Keratinocyte (primary cell): ENCODE results near the gene ERCC8. TPM values are rescaled to one million over a fixed set of nuclear protein-coding genes. Genes with fewer than 3 reads are reported as not detected.

ENCODE experiments used
- DNase-seq: peaks from one replicate; pipeline ENCODE4 v3.0.0-alpha.2; 2011; ENCODE audit warnings: low read depth, missing footprints, low spot score
- FAIRE-seq: peaks from 2 replicates; lab custom pipeline; 2011; peaks lifted over from hg19 to GRCh38; lab: Jason Lieb, UNC
- H2AFZ ChIP-seq: 2 replicates; pipeline ENCODE4 v1.6.0; 2012; ENCODE audit warnings: low read length, control low read depth, inconsistent platforms; ENCODE audit not compliant: control insufficient read depth
- H3K27ac ChIP-seq: 2 replicates; pipeline ENCODE4 v1.5.1; 2011; ENCODE audit warnings: low read length; ENCODE audit not compliant: control insufficient read depth, insufficient read depth
- H3K27me3 ChIP-seq: 3 replicates; pipeline ENCODE4 v1.6.0; 2011; ENCODE audit warnings: low read length; ENCODE audit not compliant: control insufficient read depth, insufficient read depth; ENCODE audit errors: extremely low read depth
- H3K36me3 ChIP-seq, 2 experiments: 2 replicates in 1 of 2; 3 replicates in 1 of 2; pipeline ENCODE4 v1.5.1; 2011; ENCODE audit warnings: low read length in 2 of 2, mild to moderate bottlenecking in 1 of 2; ENCODE audit not compliant: control insufficient read depth in 2 of 2, insufficient read depth in 2 of 2; ENCODE audit errors: extremely low read depth in 1 of 2
- H3K4me1 ChIP-seq: 3 replicates; pipeline ENCODE4 v1.5.1; 2011; ENCODE audit warnings: low read length; ENCODE audit not compliant: control insufficient read depth, insufficient read depth; ENCODE audit errors: extremely low read depth
- H3K4me2 ChIP-seq: 3 replicates; pipeline ENCODE4 v1.6.0; 2011; ENCODE audit warnings: low read depth, low read length; ENCODE audit not compliant: control insufficient read depth, insufficient read depth; ENCODE audit errors: extremely low read depth
- H3K4me3 ChIP-seq, 3 experiments: fragments of 200-600 bp in 1 of 3; sonication (generic) in 1 of 3; 2 replicates in 2 of 3; 3 replicates in 1 of 3; pipeline ENCODE4 v1.5.1; 2011 to 2016; ENCODE audit warnings: low read length in 3 of 3, mild to moderate bottlenecking in 3 of 3, control low read depth in 2 of 3, inconsistent platforms in 1 of 3, low read depth in 1 of 3, mixed read lengths in 1 of 3, mixed run types in 1 of 3, moderate library complexity in 1 of 3; ENCODE audit not compliant: control insufficient read depth in 2 of 3, insufficient read depth in 2 of 3; ENCODE audit errors: extremely low read depth in 1 of 3
- H3K79me2 ChIP-seq: 2 replicates; pipeline ENCODE4 v1.6.0; 2012; ENCODE audit warnings: low read length; ENCODE audit not compliant: control insufficient read depth, insufficient read depth
- H3K9ac ChIP-seq: 3 replicates; pipeline ENCODE4 v1.6.0; 2011; ENCODE audit warnings: low read length; ENCODE audit not compliant: control insufficient read depth, insufficient read depth; ENCODE audit errors: extremely low read depth
- H3K9me1 ChIP-seq: 3 replicates; pipeline ENCODE4 v1.6.0; 2011; ENCODE audit warnings: low read length; ENCODE audit not compliant: control insufficient read depth, insufficient read depth; ENCODE audit errors: extremely low read depth
- H3K9me3 ChIP-seq: 2 replicates; pipeline ENCODE4 v1.5.1; 2012; ENCODE audit warnings: low read depth, low read length; ENCODE audit not compliant: control insufficient read depth
- H4K20me1 ChIP-seq: 3 replicates; pipeline ENCODE4 v1.6.0; 2011; ENCODE audit warnings: low read length; ENCODE audit not compliant: control insufficient read depth, insufficient read depth; ENCODE audit errors: extremely low read depth
- EZH2 ChIP-seq: IDR thresholded peaks from one replicate; pipeline ENCODE4 v1.6.1; 2012; ENCODE audit warnings: inconsistent platforms, mild to moderate bottlenecking, low read length, moderate library complexity
- dilution Hi-C: fragments of 300-500 bp; cut with MboI; formaldehyde crosslinking; loops from one replicate; pipeline ENCODE4 v1.7.0; 2020; ENCODE audit warnings: low sequenced_read_pairs; ENCODE audit not compliant: extremely low pct_ligation_motif_present
- polyA plus RNA-seq, 5 experiments: library from polyadenylated mRNA; depleted of rRNA in 3 of 5; stranded (reverse) in 3 of 5; stranded (forward) in 1 of 5; unstranded in 1 of 5; fragments of >200 nt; gene quantifications; 1 replicate in 1 of 5; 2 replicates in 3 of 5; 3 replicates in 1 of 5; pipeline versions ENCODE4 v1.2.1 to v1.2.3, GENCODE V29; 2011 to 2012; ENCODE audit warnings: missing spikeins in 2 of 5, low read depth in 1 of 5, low replicate concordance in 1 of 5
- TF ChIP-seq, protein P1 (sequence below), 3 experiments: IDR thresholded peaks in 1 of 3; conservative IDR thresholded peaks in 1 of 3; optimal IDR thresholded peaks in 1 of 3; 2 replicates in 2 of 3; 3 replicates in 1 of 3; pipeline versions ENCODE3 to v1.5.1; 2011; ENCODE audit warnings: low read length in 3 of 3, mild to moderate bottlenecking in 3 of 3, moderate library complexity in 2 of 3, control low read depth in 1 of 3, inconsistent platforms in 1 of 3; ENCODE audit not compliant: insufficient read depth in 2 of 3; ENCODE audit errors: extremely low read depth in 1 of 3

Gene ERCC8
- polyA plus RNA-seq, 1 donor (not counting 4 experiments of a cell fraction or from before 2014, with no cell fraction given): 16.6 TPM

- TF ChIP-seq EZH2: no peak
- TF ChIP-seq, protein P1, sequence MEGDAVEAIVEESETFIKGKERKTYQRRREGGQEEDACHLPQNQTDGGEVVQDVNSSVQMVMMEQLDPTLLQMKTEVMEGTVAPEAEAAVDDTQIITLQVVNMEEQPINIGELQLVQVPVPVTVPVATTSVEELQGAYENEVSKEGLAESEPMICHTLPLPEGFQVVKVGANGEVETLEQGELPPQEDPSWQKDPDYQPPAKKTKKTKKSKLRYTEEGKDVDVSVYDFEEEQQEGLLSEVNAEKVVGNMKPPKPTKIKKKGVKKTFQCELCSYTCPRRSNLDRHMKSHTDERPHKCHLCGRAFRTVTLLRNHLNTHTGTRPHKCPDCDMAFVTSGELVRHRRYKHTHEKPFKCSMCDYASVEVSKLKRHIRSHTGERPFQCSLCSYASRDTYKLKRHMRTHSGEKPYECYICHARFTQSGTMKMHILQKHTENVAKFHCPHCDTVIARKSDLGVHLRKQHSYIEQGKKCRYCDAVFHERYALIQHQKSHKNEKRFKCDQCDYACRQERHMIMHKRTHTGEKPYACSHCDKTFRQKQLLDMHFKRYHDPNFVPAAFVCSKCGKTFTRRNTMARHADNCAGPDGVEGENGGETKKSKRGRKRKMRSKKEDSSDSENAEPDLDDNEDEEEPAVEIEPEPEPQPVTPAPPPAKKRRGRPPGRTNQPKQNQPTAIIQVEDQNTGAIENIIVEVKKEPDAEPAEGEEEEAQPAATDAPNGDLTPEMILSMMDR (optimal IDR thresholded peaks at IDR 0.05 in 1 of 3, IDR thresholded peaks at IDR 0.05 in 1 of 3, conservative IDR thresholded peaks at IDR 0.05 in 1 of 3; ENCODE audit: extremely low read depth in 1 of 3, insufficient read depth in 2 of 3, low read length in 3 of 3): peak in 1 of 3 experiments; percentile 17
- peaks cover 1 to 5% of the 10 kb centered on the region in 2 experiments for H3K36me3 ChIP-seq
- H3K27me3 ChIP-seq: no peaks in the 10 kb centered on the region
- no peak overlapping the region for H3K9ac ChIP-seq
- no peak overlapping the region for H3K27ac ChIP-seq
- H3K4me1 ChIP-seq: no peaks in the 10 kb centered on the region
- FAIRE-seq (no peak), DNase-seq (no peak)
- no peaks in the 10 kb centered on the region for H3K9me1 ChIP-seq
- H3K9me3 ChIP-seq: no peaks in the 10 kb centered on the region
- H2AFZ ChIP-seq: no peak overlapping the region
- no peak overlapping the region for H3K4me2 ChIP-seq
- H3K4me3 ChIP-seq: no peak overlapping the region
- H4K20me1 ChIP-seq: no peaks in the 10 kb centered on the region
- dilution Hi-C loops: no loop called here
- H3K79me2 ChIP-seq: no peaks in the 10 kb centered on the region
Observed at GRCh38 chr5:60929024-60929423, 15.8 kb downstream of the ERCC8 start.

DNA sequence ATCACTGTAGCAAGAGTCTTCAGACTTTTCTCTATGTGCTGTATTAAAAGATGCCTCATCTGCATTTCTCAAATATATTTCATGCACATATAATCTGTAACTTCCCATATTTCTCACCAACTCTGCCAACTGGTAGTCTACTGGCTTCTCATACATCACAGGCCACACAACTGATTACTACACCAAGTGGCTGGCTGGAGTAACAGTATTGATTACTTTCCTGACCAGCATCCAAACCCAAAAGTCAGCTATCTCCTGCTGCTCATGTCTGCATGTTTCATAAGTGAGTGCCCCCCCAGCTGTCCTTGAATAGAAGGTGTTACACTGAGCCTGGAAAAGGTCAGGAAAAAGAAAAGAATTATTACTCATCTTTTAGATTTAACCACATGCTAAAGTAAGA, 17.4 kb downstream of the ERCC8 start:
- H4K20me1 ChIP-seq: no peaks in the 10 kb centered on the region
- no peaks in the 10 kb centered on the region for H3K9me1 ChIP-seq
- no peak overlapping the region for H3K9ac ChIP-seq
- no peak overlapping the region for H2AFZ ChIP-seq
- no peaks in the 10 kb centered on the region for H3K9me3 ChIP-seq
- dilution Hi-C loops: no loop called here
- no peak overlapping the region for H3K4me3 ChIP-seq
- no peaks in the 10 kb centered on the region for H3K4me1 ChIP-seq
- peaks cover 1 to 5% of the 10 kb centered on the region in 2 experiments for H3K36me3 ChIP-seq
- no peak for FAIRE-seq
- no peak overlapping the region for H3K4me2 ChIP-seq
- H3K27ac ChIP-seq: no peak overlapping the region
- no peaks in the 10 kb centered on the region for H3K79me2 ChIP-seq
- TF ChIP-seq EZH2: no peak
- TF ChIP-seq, protein P1 (optimal IDR thresholded peaks at IDR 0.05 in 1 of 3, IDR thresholded peaks at IDR 0.05 in 1 of 3, conservative IDR thresholded peaks at IDR 0.05 in 1 of 3; ENCODE audit: extremely low read depth in 1 of 3, insufficient read depth in 2 of 3, low read length in 3 of 3): no peak
- no peak for DNase-seq
- no peaks in the 10 kb centered on the region for H3K27me3 ChIP-seq
